Measurements from ENCODE around the gene UEVLD.
"Not testable (repeated sequence)": the region's sequence is repeated elsewhere in the genome, so short reads cannot be mapped to it uniquely, and the experiment has no call there.

The UEVLD gene

GRCh38 chr11:18599739-18600230 is 11.3 kb upstream of the UEVLD start, which contains the start of gene MISFA (continued):
- TF ChIP-seq ZNF544 (tag by site-specific recombination; IDR thresholded peaks at IDR 0.05) (no peak), BCL11A (tag by site-specific recombination; IDR thresholded peaks at IDR 0.05; ENCODE audit: low read depth) (no peak), ZNF560 (tag by site-specific recombination; IDR thresholded peaks at IDR 0.05; ENCODE audit: borderline replicate concordance) (no peak)

- ChIA-PET POLR2A (no interaction called here), CTCF (interaction anchor here (0.6 to 1.0 kb wide), 2 partner anchors 56 to 480 kb away, joined by 3 read pairs; no protein-coding TSS in a partner anchor)
- Histone ChIP-seq H3K9me3 (ENCODE audit: control insufficient read depth, insufficient read depth, low read depth, low read length) (no peaks in the 10 kb centered on the region), H3K4me3 (ENCODE audit: low read depth, low read length) (no peak overlapping the region), H3K27ac (ENCODE audit: extremely low read depth, low read depth, low read length) (no peak overlapping the region), H3K4me1 (ENCODE audit: control insufficient read depth, insufficient read depth, low read length) (no peaks in the 10 kb centered on the region), H3K36me3 (ENCODE audit: control insufficient read depth in 2 of 2, insufficient read depth in 1 of 2, low read length in 2 of 2) (peaks cover 0 to 11% of the 10 kb centered on the region in 2 experiments; a peak in 1 of 3 replicates)
- TF ChIP-seq ZBTB10 (tag by site-specific recombination; IDR thresholded peaks at IDR 0.05) (no peak), ZNF664 (tag by site-specific recombination; IDR thresholded peaks at IDR 0.05) (no peak), ZNF19 (tag by site-specific recombination; IDR thresholded peaks at IDR 0.05; ENCODE audit: low read depth) (no peak), CTCF (tag by site-specific recombination; IDR thresholded peaks at IDR 0.05) (no peak), ZSCAN4 (tag by site-specific recombination; IDR thresholded peaks at IDR 0.05) (no peak), PATZ1 (tag by site-specific recombination; IDR thresholded peaks at IDR 0.05) (no peak), BCL11A (tag by site-specific recombination; IDR thresholded peaks at IDR 0.05; ENCODE audit: low read depth) (no peak), SCRT2 (tag by site-specific recombination; IDR thresholded peaks at IDR 0.05) (no peak)
Measured at GRCh38 chr11:18594999-18595749, 6.6 kb upstream of the UEVLD start.

- H3K4me3 ChIP-seq (ENCODE audit: low read depth, low read length); H3K9me3 ChIP-seq (ENCODE audit: control insufficient read depth, insufficient read depth, low read depth, low read length); H3K4me1 ChIP-seq (ENCODE audit: control insufficient read depth, insufficient read depth, low read length); H3K27ac ChIP-seq (ENCODE audit: extremely low read depth, low read depth, low read length); POLR2A ChIA-PET: not testable (repeated sequence)
- CTCF ChIA-PET = interaction anchor here (0.6 to 1.0 kb wide), 2 partner anchors 54 to 58 kb away, joined by 3 read pairs; no protein-coding TSS in a partner anchor
- peaks cover 0 to 11% of the 10 kb centered on the region in 2 experiments; a peak in 1 of 3 replicates for H3K36me3 ChIP-seq (ENCODE audit: control insufficient read depth in 2 of 2, insufficient read depth in 1 of 2, low read length in 2 of 2)
Measured at GRCh38 chr11:18594088-18594487, 5.6 kb upstream of the UEVLD start.

Measured in HEK293 (cell line).